Suppressor macrophage treated with lipopolysaccharide for 1 hour (primary cell): Measurements from ENCODE around the gene PFKFB2.

Experiments used
- DNase-seq, 3 donors: peaks; one replicate each; pipeline ENCODE4 v3.0.0-alpha.2; 2020 to 2022

The PFKFB2 gene

DNA sequence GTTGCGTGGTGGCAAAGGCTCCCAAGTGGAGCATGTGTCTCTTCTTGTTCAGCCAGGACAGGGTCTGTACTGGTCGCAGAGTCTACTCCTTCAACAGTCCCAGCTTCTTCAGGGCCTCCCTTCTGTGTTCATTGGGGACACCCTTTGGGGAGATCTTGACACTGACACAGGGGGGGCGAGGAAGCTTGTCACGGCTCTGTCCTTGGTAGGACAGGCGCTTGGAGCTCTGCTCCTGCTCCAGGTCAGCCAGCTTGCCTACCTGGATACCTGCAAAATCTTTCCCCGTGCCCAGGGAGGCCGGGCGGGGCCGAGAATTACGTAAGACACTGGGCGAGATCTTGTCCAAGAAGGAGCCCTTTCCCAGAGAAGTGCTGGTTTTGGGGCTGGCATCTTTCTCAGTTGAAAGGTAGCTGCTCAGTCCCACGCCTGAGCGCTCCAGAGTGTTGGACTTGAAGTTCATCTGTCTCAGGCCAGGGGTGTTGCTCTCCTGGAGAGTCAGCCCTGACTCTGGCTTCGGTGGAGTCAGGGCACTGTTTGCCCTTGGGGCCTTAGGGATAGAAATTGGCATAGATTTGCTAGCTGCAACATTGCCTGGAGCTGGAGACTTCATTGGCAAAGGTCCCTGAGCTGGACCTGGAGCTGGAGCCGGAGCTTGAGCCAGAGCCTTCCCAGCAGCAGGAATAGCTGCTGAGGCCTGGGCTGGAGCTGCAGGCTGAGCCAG lies 31.0 kb upstream of the PFKFB2 start:
- no peak for DNase-seq

DNA sequence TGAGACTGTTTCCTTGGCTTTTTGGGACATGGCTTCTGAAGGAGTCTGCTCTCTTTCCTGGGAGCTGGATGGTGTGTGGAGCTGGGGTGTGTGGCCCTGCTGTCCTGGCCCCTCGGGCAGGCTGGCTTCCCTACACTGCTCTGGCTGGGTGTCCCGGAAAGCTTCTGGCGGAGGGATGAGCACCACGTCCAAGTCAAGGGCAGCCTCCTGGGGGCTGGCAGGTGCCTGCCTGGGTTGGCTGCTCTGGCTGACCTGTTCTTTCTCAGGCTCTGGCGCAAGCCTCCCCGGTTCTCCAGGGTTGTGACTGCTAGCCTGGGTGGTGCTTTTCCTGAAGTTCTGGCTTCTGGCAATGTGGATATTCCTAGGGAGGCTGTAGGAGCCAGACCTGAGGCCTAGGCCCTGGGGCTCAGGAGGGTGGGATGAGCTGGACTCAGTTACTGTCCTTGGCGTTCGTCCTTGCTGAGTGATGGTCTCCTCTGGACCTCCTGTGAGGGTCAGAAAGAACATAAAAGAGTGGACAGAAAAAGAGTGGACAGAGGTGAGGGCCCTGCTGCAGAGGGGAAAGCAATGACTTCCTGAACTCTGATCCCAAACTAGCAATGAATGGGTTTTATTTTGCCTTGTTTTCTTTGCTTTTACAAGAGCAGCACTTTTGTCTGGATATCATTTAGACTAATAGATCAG lies 29.9 kb upstream of the PFKFB2 start:
- no peak for DNase-seq

DNA sequence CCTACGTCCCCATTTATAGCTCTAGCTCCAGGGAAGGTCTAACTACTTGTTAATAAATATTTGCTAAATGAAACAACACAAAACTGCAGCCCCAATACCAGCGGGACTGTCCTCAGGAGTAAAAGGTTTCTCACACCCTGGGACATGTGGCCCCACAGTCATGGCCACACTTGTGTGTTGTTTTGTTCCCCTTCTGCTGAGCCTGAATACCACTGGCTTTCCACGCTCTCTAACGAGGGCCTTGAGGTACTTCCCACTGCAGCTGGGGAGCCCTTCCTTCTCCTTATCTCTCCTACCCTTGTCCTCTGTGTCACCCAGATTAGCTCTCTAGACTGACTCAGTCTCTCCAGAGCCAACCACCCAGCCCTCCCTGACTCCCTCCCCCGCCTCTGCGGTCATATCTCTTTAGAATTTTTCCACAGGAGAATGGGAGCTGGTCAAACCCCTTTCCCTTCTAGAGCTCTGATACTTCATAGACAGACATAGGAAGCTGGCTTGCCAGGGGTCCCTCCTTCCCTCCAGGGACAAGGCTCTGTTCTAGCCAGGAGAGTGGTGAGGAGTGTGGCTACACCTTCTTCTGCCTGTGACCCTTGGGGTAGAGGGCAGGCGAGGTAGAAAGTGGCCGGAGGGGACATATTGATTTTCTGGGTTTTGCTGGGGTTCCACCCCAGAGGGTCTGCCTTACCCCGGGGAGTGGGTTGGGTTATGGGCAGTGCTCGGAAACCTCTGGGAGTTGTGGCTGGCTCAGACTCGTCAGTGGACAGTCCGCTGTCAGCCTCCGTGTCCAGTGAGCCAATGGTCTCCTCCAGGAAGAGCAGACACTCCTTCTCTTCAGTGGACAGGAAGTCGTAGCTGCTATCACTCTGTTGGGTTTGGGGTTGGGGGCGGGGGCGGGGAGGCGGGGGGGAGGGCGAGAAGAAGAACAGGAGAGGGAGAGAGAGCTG lies 28.6 kb upstream of the PFKFB2 start:
- peak; percentile 77 to 81 (median 79) for DNase-seq

DNA sequence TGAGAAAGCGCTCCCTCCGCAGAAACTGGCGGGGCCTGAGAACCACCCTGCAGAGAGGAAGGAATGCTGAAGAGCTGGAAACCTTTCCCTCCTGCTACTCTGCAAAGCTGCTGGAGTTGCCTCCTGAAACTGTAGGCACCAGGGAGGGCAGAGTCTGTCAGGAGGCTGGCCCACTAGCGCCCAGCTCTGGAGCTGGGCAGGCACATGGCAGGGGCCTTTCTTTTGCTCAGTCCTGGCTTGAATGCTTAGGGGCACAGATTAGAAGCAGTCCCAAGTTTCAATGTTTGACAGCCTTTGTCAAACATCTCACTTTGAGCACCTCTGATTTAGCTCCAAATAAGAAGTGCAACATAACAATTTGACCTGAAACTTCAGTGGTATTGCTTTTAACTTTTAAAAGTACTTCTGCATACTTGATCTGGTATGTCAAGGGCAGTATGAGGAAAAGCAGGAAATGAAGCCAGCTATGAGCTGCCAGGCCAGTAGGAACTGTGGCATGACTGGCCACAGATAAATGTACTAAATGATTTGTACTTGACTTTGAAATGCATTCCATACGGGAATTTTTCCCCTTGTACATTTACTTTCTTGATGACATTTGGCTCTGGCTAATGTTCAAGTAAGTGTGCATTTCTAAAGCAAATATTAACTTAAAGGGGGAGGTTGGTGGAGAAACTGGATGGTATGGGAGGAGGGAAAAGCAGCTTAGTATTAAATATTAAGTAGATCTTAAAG lies 27.8 kb upstream of the PFKFB2 start:
- DNase-seq: peak; percentile 34 to 57 (median 37)

DNA sequence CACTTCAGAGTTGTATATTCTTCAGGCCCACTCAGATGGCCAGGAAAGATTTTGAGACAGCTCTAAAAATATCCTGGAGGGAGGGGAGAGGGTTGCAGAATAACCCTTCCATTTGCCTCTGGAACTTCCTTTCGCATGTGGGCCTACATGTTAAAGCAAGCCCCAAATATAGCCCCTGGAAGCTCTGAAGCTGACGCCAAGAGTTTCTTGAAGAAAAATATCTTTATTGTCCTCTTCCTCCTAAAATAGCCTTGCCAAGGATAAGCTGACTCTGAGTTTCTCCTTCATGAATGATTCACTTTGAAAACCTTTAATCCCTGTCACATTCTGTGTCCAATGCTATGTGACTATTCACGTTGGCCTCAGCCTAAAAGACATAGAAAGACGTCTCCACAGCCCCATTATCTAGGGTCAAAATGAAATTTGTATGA lies 27.0 kb upstream of the PFKFB2 start:
- DNase-seq: peak in 1 of 3 donors; percentile 25

DNA sequence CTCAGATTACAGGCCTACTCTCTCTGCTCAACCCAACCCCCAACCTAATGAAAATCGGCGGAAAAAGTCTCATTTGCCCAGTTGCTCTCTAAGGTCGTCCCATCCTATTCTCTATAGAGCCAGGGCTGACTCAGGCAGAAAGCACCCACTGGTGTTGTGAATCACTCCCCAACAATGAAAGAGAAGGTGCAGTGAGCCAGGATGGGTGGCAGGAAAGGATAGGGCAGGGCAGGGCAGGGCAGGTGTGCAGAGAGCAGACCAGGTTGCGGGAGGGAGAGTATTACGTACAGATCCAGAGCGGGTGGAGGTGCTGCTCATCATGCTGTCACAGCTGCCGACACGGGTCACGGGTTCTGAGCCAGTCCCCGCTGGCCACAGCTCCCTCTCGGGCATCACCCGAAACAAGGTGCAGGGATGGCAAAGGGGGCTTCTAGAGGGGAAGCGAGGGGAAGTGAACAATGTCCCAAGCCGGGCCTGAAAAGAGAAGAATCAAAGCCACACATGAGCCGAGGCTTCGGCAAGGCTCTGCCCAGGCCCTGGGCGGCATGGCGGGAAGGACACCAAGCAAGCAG lies 25.8 kb upstream of the PFKFB2 start:
- DNase-seq: no peak

DNA sequence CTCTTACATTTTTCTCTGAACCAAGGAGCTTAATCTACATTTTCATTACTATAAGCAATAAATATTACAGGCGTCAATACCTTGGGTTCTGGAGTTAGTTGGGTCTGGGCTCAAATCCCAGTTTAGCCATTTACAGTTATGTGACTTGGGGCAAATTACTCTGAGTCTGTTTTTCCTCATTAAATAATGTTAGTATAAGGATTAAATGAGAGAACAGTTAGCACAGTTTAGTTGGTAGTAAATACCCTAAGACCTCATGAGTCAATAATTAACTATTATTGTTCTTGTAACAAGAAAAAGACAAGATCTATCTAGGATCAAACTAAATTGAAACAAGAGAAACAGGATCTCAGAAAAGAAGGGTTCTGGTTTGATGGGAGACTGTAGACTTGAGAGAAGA lies 25.2 kb upstream of the PFKFB2 start:
- DNase-seq: no peak

DNA sequence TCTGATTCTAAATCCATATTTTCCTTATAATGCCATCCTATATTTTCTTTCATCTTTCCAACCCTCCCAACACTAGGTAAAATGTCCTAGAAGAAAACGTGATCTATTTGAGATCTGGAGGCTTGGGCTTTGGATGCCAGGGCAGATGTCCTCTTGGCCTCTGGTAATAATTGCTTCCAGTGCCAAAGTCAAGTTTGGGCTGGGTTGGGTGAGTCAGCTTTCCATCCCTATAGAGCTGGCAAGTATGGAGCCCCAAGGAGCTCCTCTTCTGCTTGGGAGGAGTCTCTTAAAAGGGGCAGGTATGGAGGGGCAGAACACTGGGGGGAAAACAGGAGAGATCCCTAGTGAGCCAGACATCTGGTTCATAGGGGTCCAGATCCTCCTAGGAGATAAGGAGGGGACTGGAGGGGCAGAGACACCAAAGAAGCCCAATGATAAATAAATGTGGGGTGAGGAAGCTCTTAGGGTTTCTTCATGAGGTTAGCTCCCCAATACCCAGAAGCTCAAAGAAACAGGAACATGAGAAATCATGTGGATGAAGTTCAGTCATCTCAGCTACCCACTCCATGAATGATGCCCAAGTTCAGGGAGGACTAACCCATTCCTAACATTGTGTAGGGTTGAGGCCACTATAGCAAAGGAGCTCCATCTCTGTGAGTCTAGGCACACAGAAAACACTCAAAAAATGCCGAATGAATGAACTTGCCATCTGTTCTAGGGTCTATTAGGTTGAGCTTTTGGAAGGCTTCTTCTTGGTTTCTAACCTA lies 24.0 kb upstream of the PFKFB2 start:
- peak; percentile 51 to 63 (median 63) for DNase-seq

DNA sequence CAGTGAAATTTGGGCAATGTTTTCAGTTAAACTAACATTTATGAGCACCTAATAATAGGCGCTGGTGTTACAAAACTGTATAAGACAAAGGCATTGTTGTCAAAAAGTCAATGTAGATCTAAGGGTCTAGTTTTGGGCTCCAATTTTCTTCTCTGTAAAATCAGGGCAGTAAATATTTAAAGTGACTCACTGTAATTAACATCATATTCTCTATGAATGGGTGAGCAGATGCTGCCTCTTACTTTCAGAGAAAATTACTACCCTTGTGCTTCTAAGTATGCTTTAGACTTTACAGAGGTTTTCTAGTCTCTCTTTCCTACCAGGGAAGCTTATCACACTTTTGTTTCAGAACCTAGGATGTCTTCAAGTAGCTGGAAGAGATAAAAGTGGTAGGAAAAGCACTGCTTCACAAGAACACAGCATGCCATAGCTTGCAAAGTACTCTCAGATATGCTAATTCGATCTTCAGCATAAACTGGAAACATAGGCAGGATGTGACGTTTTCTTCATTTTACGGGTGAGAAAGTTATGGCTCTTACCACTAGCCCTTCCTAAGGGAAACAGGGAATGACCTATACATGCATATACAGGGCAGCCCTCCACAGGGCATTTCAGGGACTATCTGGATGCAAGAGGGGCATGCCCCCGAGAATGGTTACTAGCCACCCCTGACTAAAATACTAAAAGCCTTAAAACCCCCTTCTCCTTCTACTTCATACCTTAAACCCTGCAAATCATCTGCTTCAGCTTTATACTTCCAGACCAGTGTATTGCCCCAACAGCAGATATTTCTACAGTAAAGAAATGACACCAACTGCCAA lies 23.2 kb upstream of the PFKFB2 start:
- no peak for DNase-seq

DNA sequence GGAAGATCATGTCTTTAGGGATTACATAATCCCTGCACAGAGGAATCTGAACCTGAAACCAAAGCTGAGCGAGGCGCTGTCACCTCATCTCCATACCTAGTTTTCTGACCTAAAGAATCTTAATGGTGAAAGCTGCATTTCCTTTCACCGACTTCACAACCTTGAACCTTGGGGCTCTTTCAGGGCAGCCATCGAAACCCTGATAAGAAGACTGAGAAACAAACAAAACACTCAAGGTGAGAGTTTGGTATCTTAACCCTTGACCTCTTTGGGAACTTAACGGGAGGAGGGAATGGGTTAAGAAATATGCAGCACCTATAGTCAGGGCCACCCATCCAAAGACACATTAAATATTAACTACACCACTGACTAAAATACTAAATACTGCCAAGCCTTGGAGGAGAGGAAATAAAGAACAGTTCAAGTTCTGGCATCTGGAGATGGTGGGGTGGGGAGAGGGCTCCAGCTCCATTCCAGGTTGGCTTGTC lies 22.5 kb upstream of the PFKFB2 start:
- DNase-seq: no peak

DNA sequence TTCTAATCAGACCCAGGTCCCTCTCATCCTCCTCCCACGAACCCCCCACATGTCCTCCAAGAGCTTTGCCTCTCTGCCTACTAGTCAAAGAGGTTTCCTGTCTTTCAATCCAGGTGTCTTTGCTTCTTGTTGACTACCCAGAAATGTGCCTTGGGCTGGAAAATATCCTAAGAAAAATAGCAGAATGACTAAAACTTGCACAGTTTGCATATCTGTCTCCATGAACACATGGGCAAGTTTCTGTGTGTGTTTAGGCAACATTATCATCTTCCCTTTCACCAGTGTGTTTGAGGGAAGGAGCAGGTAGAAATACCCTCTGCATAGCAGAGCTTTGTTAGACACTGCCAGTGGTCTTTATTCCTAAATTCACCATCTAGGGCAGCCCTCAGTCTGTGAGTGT lies 22.1 kb upstream of the PFKFB2 start:
- no peak for DNase-seq

DNA sequence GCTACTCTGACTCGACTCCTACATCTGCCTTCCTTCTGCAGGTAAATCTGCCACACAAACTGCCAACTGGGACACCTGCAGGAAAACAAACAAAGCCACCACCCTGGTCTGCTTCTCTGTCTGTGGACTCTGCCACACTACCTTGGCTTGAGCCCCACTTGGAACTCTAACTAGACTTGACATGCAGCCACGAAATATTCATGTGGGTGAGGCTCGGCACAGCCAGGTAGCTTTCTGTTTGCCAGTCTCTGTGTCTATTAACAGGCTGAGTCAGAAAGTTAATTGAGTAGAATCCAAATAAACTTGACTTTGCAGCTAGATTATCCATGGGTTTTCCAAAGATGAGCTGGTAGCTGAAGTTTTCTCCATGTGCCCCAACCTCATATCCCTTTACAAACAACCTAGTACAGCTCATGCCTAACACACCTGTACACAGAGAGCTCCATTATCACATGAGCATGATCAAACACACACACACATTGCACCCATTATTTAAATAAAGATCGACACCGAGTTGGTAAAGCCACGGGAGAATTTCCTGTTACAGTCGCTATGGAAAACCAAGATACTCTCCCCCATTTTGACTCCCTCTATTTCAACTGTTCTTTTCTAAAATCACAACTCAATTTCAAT lies 21.3 kb upstream of the PFKFB2 start:
- no peak for DNase-seq

DNA sequence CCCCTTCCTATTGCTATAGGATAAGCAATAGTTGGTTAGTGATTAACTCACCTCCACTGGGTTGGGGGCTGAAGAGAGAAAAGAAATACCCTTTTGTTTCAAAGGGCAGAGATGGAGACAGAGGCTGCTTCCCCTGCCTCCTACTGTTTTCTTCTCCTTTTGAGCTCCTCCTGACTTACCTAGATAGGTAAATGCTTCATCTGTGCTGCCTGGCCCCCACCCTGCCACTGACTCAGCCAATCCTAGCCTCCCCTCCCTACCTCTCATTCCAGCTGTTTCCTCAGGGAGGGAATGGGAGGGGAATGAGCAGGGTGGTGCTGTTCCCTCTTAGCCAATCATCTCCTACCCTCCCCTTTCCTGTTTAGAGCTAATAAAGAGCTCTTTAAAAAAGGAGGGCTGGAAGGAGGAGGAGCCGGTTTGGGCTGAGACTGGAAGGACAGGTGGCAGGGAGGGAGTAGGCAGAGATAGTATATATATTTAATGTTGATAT lies 20.5 kb upstream of the PFKFB2 start, which contains the start of gene C1orf116:
C1orf116 (minus strand) TSS at position 229 of the 490 bp plus-strand sequence. CDS start 5,158 bp downstream, outside the sequence.
- no peak for DNase-seq

DNA sequence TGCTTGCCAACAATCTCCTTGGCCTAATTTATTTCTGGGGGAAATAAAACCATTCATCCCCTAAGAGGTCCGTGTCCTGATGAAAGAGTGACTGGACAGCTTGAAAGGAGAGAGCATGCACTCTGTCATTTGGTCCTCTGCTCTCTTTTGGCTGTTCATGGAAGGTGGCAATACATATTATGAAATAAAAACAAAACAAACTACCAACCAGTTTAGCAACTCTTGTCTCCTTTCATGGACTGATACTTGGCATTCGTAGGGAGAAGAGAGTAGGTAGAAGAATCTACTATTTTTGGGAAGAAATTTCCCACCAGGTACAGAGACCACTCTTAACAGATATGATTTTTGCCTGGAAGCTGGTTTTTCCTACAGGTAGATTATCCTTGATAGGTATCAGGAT lies 19.8 kb upstream of the PFKFB2 start:
- no peak for DNase-seq

DNA sequence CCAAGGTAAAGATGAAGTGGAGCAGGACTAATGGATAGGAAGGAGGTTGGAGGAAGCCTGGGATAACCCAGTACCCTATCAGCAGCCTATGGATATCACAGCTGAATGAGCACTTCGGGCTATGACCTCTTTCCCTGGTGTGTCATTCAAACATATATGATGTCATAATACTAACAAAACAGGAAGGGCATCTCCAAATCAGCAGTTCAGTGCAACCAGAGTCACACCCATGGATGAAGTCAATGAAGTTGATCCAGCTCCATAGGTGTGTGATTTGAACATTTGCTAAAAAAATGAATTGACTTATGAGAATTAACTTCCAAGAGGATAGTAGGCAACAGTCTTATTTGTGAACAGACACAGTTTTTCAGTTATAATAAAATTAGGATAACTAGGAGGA lies 18.9 kb upstream of the PFKFB2 start:
- peak in 2 of 3 donors; percentile 47 to 48 for DNase-seq

DNA sequence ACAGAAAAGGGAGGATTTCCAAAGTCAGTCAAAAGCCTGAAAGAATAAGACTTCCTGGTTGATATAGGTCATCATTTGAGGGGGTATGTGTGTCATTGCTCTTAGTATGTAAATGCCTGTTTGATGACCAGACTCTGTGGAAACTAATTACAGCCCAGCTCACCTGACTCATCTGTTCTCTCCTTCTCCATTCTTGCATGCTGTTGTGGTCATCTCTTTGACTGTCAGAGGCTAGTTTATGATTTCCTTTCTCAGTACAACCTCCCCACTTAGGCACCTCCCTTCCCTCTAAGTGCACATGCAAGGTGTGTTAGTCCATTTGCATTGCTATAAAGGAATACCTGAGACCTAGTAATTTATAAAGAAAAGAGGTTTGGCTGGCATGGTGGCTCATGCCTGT lies 18.1 kb upstream of the PFKFB2 start:
- DNase-seq: peak in 2 of 3 donors; percentile 41 to 57

DNA sequence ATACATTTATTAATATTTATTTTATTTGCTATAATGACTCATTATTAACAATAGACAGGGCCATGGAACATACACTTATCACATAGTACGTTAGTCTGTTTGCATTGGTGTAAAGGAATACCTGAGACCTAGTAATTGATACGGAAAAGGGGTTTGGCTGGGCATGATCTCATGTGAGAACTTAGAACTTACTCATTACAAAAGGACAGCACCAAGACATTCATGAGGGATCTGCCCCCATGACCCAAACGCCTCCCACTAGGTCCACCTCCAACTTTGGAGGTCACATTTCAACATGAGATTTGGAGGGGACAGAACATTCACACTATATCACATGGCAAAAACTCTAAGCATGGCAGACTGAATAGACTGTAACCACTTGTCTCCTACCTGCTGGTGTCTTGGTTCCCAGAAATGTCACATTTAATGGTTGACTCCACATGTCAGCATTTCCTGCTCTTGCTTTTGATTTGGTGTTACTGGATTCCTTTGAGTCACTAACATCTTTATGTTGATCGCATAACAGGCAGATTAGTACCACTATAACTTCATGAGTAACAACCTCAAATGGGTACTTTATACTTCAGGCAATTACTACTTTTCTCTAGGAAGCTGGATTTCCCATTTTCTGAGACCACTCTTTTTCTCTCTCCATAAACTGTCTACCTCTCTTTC lies 17.1 kb upstream of the PFKFB2 start:
- no peak for DNase-seq

DNA sequence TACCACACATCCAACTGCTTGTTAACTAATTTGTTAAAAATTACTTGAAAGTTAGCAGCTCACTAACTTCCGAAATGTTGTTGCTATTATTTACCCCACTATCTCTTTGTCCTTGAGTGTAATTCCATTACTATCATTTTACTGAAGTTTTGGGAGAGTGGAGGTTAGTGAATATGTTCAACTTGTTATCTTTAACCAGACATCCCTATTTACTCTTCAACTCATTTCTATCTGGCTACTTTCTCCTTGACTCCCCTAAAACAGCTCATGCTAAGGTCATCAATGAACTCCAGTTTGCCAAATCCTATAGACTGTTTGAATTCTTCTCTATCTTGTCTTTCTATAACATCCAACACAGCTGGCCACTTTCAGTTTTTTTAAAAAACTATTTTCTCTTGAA lies 16.2 kb upstream of the PFKFB2 start:
- DNase-seq: no peak
